AG04449 (cell line): Measurements from ENCODE around the gene LRRC4B.

ENCODE experiments used
- CTCF ChIA-PET: fragments of 350-600 bp; formaldehyde crosslinking; extraction: SDS; loops from one replicate; lab custom pipeline; 2021; ENCODE audit warnings: antibody characterized with exemption; lab: Yijun Ruan, JAX
- POLR2A ChIA-PET: fragments of 400-600, 350-600 bp; formaldehyde crosslinking; extraction: SDS; loops from one replicate; lab custom pipeline; 2020; ENCODE audit warnings: antibody characterized with exemption, inconsistent platforms; lab: Yijun Ruan, JAX
- DNase-seq: peaks from one replicate; pipeline ENCODE4 v3.0.0-alpha.2; 2010; ENCODE audit warnings: low read depth, low spot score
- H3K4me3 ChIP-seq: 2 replicates; pipeline ENCODE4 v1.5.1; 2011; ENCODE audit warnings: low read depth, mild to moderate bottlenecking, control low read depth, low read length
- TF ChIP-seq, protein P1 (sequence below): IDR thresholded peaks from one replicate; pipeline ENCODE4 v1.5.1; 2011; ENCODE audit warnings: mild to moderate bottlenecking, moderate library complexity, low read length, control low read depth, inconsistent platforms; ENCODE audit not compliant: insufficient read depth; ENCODE audit errors: missing control alignments

The LRRC4B gene

DNA sequence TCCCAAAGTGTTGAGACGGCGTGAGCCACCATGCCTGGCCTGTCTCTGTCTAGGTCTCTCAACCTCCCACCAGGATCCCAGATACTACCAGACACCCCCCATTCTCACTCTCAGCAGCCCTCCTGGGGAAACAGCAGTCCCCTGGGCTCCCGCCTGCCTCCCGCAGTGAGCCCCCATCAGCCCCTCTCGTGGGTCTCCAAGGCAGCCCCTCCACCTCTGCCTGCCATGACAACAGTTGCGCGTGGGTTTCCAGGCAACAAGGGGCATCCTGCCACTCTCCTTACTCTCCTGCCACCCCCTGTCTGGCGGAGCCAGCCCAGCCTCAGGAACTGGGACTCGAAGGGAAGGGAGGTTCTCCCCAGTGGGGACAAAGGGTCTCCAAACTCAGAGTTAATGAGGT lies 5.2 kb downstream of the LRRC4B start:
- DNase-seq, result no peak
- ChIA-PET POLR2A (no interaction called here), CTCF (no interaction called here)
- H3K4me3 ChIP-seq, result no peak overlapping the region
- TF ChIP-seq, protein P1, sequence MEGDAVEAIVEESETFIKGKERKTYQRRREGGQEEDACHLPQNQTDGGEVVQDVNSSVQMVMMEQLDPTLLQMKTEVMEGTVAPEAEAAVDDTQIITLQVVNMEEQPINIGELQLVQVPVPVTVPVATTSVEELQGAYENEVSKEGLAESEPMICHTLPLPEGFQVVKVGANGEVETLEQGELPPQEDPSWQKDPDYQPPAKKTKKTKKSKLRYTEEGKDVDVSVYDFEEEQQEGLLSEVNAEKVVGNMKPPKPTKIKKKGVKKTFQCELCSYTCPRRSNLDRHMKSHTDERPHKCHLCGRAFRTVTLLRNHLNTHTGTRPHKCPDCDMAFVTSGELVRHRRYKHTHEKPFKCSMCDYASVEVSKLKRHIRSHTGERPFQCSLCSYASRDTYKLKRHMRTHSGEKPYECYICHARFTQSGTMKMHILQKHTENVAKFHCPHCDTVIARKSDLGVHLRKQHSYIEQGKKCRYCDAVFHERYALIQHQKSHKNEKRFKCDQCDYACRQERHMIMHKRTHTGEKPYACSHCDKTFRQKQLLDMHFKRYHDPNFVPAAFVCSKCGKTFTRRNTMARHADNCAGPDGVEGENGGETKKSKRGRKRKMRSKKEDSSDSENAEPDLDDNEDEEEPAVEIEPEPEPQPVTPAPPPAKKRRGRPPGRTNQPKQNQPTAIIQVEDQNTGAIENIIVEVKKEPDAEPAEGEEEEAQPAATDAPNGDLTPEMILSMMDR, result no peak

DNA sequence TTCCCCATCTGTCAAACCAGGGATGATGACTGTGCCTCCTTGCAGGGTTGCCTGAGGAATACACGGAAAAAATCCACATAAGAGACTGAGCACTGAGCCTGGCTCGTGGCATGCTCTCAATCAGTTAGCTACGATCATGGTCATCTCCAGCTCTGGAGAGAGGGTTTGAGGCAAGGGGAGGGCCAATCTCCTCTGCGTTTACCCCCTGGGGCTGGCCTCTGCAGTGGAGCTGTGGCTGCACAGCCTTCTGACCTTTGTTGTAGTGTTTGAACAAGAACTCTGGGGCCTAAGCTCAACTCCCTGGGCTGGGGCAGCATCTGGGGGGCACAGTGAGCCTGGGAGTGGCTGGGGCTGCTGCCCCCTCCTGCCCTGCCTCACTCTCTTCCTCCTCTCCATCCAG lies 5.9 kb downstream of the LRRC4B start:
- ChIA-PET CTCF (no interaction called here), POLR2A (no interaction called here)
- no peak overlapping the region for H3K4me3 ChIP-seq
- DNase-seq, result no peak
- TF ChIP-seq, protein P1, result no peak

DNA sequence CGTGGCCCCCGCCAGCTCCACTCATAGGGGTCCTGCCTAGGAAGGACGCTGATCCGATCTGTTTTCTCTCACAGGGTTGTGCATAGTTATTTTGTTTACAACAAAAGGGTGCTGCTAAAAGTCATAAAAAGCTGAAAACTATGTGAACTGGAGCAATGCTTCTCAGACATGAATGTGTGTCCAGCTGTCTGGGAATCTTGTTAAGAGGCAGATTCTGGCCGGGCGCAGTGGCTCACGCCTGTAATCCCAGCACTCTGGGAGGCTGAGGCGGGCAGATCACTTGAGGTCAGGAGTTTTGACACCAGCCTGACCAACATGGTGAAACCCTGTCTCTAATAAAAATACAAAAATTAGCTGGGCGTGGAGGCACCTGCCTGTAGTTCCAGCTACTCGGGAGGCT lies 8.6 kb downstream of the LRRC4B start:
- ChIA-PET POLR2A (no interaction called here), CTCF (interaction anchor here (1.3 to 1.5 kb wide), 2 partner anchors 81 to 189 kb away, joined by 3 read pairs; no protein-coding TSS in a partner anchor)
- H3K4me3 ChIP-seq, result no peak overlapping the region
- DNase-seq, result no peak
- TF ChIP-seq, protein P1, result no peak

DNA sequence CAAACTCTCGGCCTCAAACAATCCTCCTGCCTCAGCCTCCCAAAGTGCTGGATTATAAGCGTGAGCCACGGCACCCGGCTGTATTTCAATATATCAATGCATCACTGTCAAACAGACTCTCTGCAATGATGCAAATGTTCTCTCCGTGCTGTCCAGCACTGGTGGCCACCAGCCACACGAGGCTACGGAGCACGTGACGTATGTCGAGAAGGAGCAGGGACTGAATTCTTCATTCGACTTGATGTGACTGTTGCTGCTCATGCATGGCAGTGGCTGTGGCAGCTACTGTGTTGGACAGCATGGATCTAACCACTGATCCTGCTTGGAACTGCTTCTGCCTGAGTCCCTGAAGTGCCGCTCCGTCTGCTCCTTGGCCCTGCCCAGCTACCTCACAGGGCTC lies 9.8 kb downstream of the LRRC4B start:
- H3K4me3 ChIP-seq, result no peak overlapping the region
- TF ChIP-seq, protein P1, result no peak
- POLR2A ChIA-PET, result no interaction called here
- CTCF ChIA-PET, result interaction anchor here (1.3 to 6.7 kb wide), 5 partner anchors 13 to 188 kb away, joined by 3 to 66 read pairs (median 9); no protein-coding TSS in a partner anchor
- no peak for DNase-seq

DNA sequence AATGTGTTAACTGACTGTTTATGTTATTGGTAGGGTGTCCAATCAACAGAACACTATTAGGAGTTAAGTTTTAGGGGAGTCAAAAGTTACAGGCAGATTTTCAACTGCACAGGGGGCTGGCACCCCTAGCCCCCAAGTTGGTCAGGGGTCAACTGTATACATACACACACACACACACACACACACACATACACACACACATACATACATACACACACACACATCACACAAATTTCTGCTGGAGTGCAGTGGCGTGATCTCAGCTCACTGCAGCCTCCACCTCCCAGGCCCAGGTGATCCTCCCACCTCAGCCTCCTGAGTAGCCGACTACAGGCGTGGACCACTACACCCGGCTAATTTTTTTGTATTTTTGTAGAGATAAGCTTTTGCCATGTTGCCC lies 10.2 kb downstream of the LRRC4B start:
- no peak overlapping the region for H3K4me3 ChIP-seq
- POLR2A ChIA-PET, result no interaction called here
- CTCF ChIA-PET, result interaction anchor here (0.8 to 6.7 kb wide), 8 partner anchors 13 to 223 kb away, joined by 3 to 66 read pairs (median 8); no protein-coding TSS in a partner anchor
- TF ChIP-seq, protein P1, result no peak
- no peak for DNase-seq

DNA sequence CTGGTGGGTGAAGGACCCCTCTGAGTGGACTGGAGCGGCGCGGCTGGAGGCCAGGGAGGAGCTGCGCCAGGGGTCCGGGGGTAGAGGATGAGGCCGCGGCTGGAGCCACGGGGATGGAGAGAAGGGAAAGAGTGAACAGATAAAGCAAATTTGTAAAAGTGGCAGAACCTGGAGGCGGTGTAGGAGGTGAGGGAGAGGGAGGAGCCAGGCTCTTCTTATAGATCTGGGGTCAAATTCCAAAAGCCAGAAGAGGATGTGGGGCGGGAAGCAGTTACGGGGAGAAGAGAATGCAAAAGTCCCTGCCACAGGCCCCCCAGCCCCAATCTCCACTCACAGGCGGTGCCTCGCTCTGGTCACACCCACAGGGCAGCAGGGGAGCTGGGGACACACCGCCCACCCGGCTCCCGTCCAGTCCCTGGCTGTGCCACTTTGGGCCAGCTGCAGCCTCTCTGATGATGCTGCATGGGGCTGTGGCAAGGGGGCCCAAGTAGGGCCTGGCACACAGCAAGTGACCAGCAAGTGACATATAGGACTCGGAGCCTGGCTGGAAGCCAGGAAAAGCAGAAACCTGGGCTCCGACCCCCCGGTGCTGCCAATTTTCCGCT lies 11.1 kb downstream of the LRRC4B start:
- TF ChIP-seq, protein P1, result no peak
- no peak for DNase-seq
- POLR2A ChIA-PET, result no interaction called here
- no peak overlapping the region for H3K4me3 ChIP-seq
- CTCF ChIA-PET, result interaction anchor here (0.5 to 6.7 kb wide), 26 partner anchors 7 to 224 kb away, joined by 3 to 66 read pairs (median 4); partner anchors contain the start of gene NR1H2
